A549 (cell line): ENCODE data around the gene LSM12. TPM values are rescaled to one million over a fixed set of nuclear protein-coding genes. Genes with fewer than 3 reads are reported as not detected.

Experiments
- ATAC-seq, 2 experiments: fragments of 200-7000 bp in 1 of 2; fragments of >200 bp in 1 of 2; cut with Nextera tagmentation in 1 of 2; cut with Tn5 transposase in 1 of 2; 3 replicates each; pipeline versions ENCODE4 v1.8.0 to v1.9.1; 2018 to 2020; ENCODE audit warnings: mild to moderate bottlenecking in 1 of 2, moderate library complexity in 1 of 2
- CTCF ChIA-PET: fragments of 300-600 bp; sonication (Branson Sonifier 250); formaldehyde crosslinking; extraction: SDS; loops from one replicate; lab custom pipeline; 2021; ENCODE audit warnings: antibody characterized with exemption, inconsistent platforms; lab: Yijun Ruan, JAX
- POLR2A ChIA-PET: fragments of 350-600 bp; formaldehyde crosslinking; extraction: SDS; loops from one replicate; lab custom pipeline; 2021; ENCODE audit warnings: antibody characterized with exemption, inconsistent platforms; lab: Yijun Ruan, JAX
- DNase-seq, 2 experiments: peaks; one replicate each; pipeline versions ENCODE4 v3.0.0 to v3.0.0-alpha.2; 2011 to 2016; ENCODE audit warnings: low read depth in 1 of 2, low spot score in 1 of 2
- FAIRE-seq: peaks from 2 replicates; lab custom pipeline; 2011; peaks lifted over from hg19 to GRCh38; lab: Jason Lieb, UNC
- H3K27ac ChIP-seq, 2 experiments: fragments of >200 bp; sonication (Bioruptor Twin); formaldehyde crosslinking; 3 replicates each; pipeline ENCODE4 v1.5.1; 2016 to 2017
- H3K4me1 ChIP-seq: fragments of >200 bp; sonication (Bioruptor Twin); formaldehyde crosslinking; 3 replicates; pipeline ENCODE4 v1.6.1; 2016
- H3K4me2 ChIP-seq: fragments of >200 bp; sonication (Bioruptor Twin); formaldehyde crosslinking; 3 replicates; pipeline ENCODE4 v1.6.1; 2016
- H3K4me3 ChIP-seq: fragments of >200 bp; sonication (Bioruptor Twin); formaldehyde crosslinking; 3 replicates; pipeline ENCODE4 v1.5.1; 2016
- H3K9me3 ChIP-seq: fragments of >200 bp; sonication (Bioruptor Twin); formaldehyde crosslinking; 3 replicates; pipeline ENCODE4 v1.6.1; 2016
- ATOH8 ChIP-seq: fragments of 250-450 bp; sonication (Bioruptor Pico); IDR thresholded peaks from 2 replicates; pipeline ENCODE4 v1.5.0; 2020; ENCODE audit warnings: low read depth, mild to moderate bottlenecking, moderate library complexity
- BCL3 ChIP-seq: fragments of >200 bp; sonication (Bioruptor Twin); formaldehyde crosslinking; IDR thresholded peaks from 3 replicates; pipeline ENCODE4 v1.6.1; 2016
- BHLHE40 ChIP-seq: IDR thresholded peaks from 2 replicates; pipeline ENCODE4 v1.6.1; 2012; ENCODE audit warnings: low read depth, low read length, inconsistent platforms
- CBX2 ChIP-seq: fragments of 200-600 bp; sonication (generic); IDR thresholded peaks from 2 replicates; pipeline ENCODE4 v1.6.1; 2016; ENCODE audit warnings: low read depth, mild to moderate bottlenecking, borderline replicate concordance
- CBX8 ChIP-seq: fragments of 200-600 bp; sonication (generic); IDR thresholded peaks from 2 replicates; pipeline ENCODE4 v1.6.1; 2016
- CEBPB ChIP-seq, 2 experiments: fragments of >200 bp in 1 of 2; sonication (Bioruptor Twin) in 1 of 2; formaldehyde crosslinking in 1 of 2; IDR thresholded peaks; 2 replicates each; pipeline ENCODE4 v1.6.1; 2012 to 2016
- CHD2 ChIP-seq: fragments of 150-350 bp; IDR thresholded peaks from 2 replicates; pipeline ENCODE4 v1.6.1; 2014; ENCODE audit warnings: low read length; ENCODE audit not compliant: partially characterized antibody
- EHMT2 ChIP-seq: fragments of 200-600 bp; sonication (generic); IDR thresholded peaks from 2 replicates; pipeline ENCODE4 v1.6.1; 2016; ENCODE audit warnings: antibody characterized with exemption, low read depth, mild to moderate bottlenecking, moderate library complexity
- ELK1 ChIP-seq: fragments of 150-350 bp; IDR thresholded peaks from 2 replicates; pipeline ENCODE4 v1.6.1; 2014; ENCODE audit warnings: low read depth, mild to moderate bottlenecking, low read length
- ESRRA ChIP-seq: fragments of 150-350 bp; IDR thresholded peaks from 2 replicates; pipeline ENCODE4 v1.6.1; 2014; ENCODE audit warnings: mild to moderate bottlenecking, low read length, borderline replicate concordance
- FOSL2 ChIP-seq, 2 experiments: fragments of 450-650 bp in 1 of 2; fragments of >200 bp in 1 of 2; sonication (Bioruptor Twin) in 1 of 2; formaldehyde crosslinking; IDR thresholded peaks; 2 replicates each; pipeline versions ENCODE4 v1.5.0 to v1.6.1; 2016 to 2020; ENCODE audit warnings: mild to moderate bottlenecking in 1 of 2, moderate library complexity in 1 of 2
- GATA3 ChIP-seq: IDR thresholded peaks from 2 replicates; pipeline ENCODE4 v1.6.1; 2012; ENCODE audit warnings: borderline replicate concordance
- HEYL ChIP-seq: fragments of 250-450 bp; sonication (Bioruptor Pico); IDR thresholded peaks from 2 replicates; pipeline ENCODE4 v1.8.0; 2021; ENCODE audit warnings: mild to moderate bottlenecking, moderate library complexity
- JUN ChIP-seq, 2 experiments: fragments of >200 bp; sonication (Bioruptor Twin); formaldehyde crosslinking; IDR thresholded peaks; 2 replicates in 1 of 2; 3 replicates in 1 of 2; pipeline ENCODE4 v1.6.1; 2016 to 2017
- KDM1A ChIP-seq: fragments of 200-600 bp; sonication (generic); IDR thresholded peaks from 2 replicates; pipeline ENCODE4 v1.6.1; 2016; ENCODE audit warnings: low read depth, mild to moderate bottlenecking
- MAFK ChIP-seq: fragments of 450-650 bp; IDR thresholded peaks from 2 replicates; pipeline ENCODE4 v1.6.1; 2014; ENCODE audit not compliant: partially characterized antibody
- MAZ ChIP-seq: fragments of 150-350 bp; IDR thresholded peaks from 2 replicates; pipeline ENCODE4 v1.6.1; 2014; ENCODE audit warnings: antibody characterized with exemption, low read depth, low read length, borderline replicate concordance
- NPAS2 ChIP-seq: fragments of 250-450 bp; sonication (Bioruptor Pico); IDR thresholded peaks from 2 replicates; pipeline ENCODE4 v1.8.0; 2022; ENCODE audit warnings: mild to moderate bottlenecking, moderate library complexity, borderline replicate concordance
- RAD21 ChIP-seq, 2 experiments: fragments of >200 bp in 1 of 2; sonication (Bioruptor Twin) in 1 of 2; formaldehyde crosslinking in 1 of 2; IDR thresholded peaks in 1 of 2; conservative IDR thresholded peaks in 1 of 2; 2 replicates in 1 of 2; 3 replicates in 1 of 2; pipeline ENCODE4 v1.6.1; 2012 to 2018; ENCODE audit warnings: inconsistent platforms in 1 of 2
- RARB ChIP-seq: fragments of 250-450 bp; sonication (Bioruptor Pico); IDR thresholded peaks from 2 replicates; pipeline ENCODE4 v1.8.0; 2021; ENCODE audit warnings: mild to moderate bottlenecking, moderate library complexity
- REST ChIP-seq: fragments of 200-600 bp; sonication (generic); IDR thresholded peaks from 2 replicates; pipeline ENCODE4 v1.6.1; 2016; ENCODE audit warnings: antibody characterized with exemption, mild to moderate bottlenecking, moderate library complexity
- RFX5 ChIP-seq: fragments of 450-650 bp; IDR thresholded peaks from 2 replicates; pipeline ENCODE4 v1.7.1; 2014; ENCODE audit warnings: antibody characterized with exemption, mild to moderate bottlenecking, moderate library complexity
- RNF2 ChIP-seq: fragments of 200-600 bp; sonication (generic); IDR thresholded peaks from 2 replicates; pipeline ENCODE4 v1.6.1; 2016; ENCODE audit warnings: low read depth, mild to moderate bottlenecking, antibody characterized with exemption, moderate library complexity, borderline replicate concordance
- ZSCAN20 ChIP-seq: fragments of 250-450 bp; sonication (Bioruptor Pico); IDR thresholded peaks from 2 replicates; pipeline ENCODE4 v1.8.0; 2022; ENCODE audit warnings: mild to moderate bottlenecking, moderate library complexity
- WGBS: methylation state at CpG from one replicate; pipeline ENCODE4 v1.1.6; 2017; ENCODE audit errors: missing lambda C conversion rate; 5-methylcytosine and 5-hydroxymethylcytosine counted together
- polyA plus RNA-seq, 4 experiments: library from polyadenylated mRNA; depleted of rRNA in 3 of 4; stranded (reverse); fragments of >200 nt; fragmentation: RNase III in 1 of 4; extraction: RNeasy Plus Mini Kit Qiagen cat#74134 plus additional on column Dnase treatment in 1 of 4; gene quantifications; 2 replicates in 3 of 4; 3 replicates in 1 of 4; pipeline ENCODE4 v1.2.3, GENCODE V29; 2011 to 2017

LSM12 gene
- polyA plus RNA-seq, 2 of the 4 experiments (the other 2 are of a cell fraction): 43.9 to 75.0 TPM

DNA sequence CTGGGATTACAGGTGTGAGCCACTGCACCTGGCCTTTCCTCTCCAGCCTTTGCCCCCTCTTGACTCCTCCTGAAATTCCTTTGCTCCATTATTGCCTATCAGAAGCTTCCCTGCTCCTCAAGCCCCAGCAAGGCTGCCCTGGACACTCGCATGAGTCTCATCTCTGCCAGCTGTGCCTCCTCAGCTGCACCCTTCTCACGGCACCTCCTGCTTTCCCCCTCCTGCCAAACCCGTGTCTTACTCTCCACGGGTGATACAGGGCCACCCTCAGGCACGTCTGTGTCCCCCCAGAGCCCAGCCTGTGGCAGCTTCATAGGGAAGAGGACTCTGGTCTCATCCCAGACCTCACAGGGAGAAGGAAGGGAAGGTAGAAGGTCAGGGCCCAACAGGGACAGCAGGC, 19.4 kb upstream of the LSM12 start:
- 69% methylated on average over 5 of the region's 5 CpGs for WGBS
- H3K4me3 ChIP-seq: no peak overlapping the region
- peak; percentile 5 to 11; a peak in 2 of 6 replicates for ATAC-seq
- TF ChIP-seq ATOH8 (no peak), BCL3 (no peak), REST (no peak), CEBPB (IDR thresholded peaks at IDR 0.05) (no peak), HEYL (CRISPR knock-in tag) (no peak), FOSL2 (IDR thresholded peaks at IDR 0.05) (no peak), FOSL2 (CRISPR knock-in tag; IDR thresholded peaks at IDR 0.05) (no peak), ZSCAN20 (CRISPR knock-in tag) (no peak), BHLHE40 (no peak), RARB (CRISPR knock-in tag) (no peak), GATA3 (no peak), ESRRA (no peak)
- TF ChIP-seq, all 56 proteins: peak for 0
- CTCF ChIA-PET: interaction anchor here (0.6 to 39.6 kb wide), 10 partner anchors 8 to 266 kb away, joined by 3 to 1202 read pairs (median 5); partner anchors contain the start of genes ASB16, G6PC3 and HDAC5
- H3K4me2 ChIP-seq: peak overlapping the region; percentile 72
- peak overlapping the region; percentile 84 to 89 for H3K27ac ChIP-seq
- no peak for DNase-seq
- peaks cover 32% of the 10 kb centered on the region for H3K4me1 ChIP-seq
- H3K9me3 ChIP-seq: no peaks in the 10 kb centered on the region
- POLR2A ChIA-PET: interaction anchor here (0.6 to 2.4 kb wide), 2 partner anchors 23 to 38 kb away, joined by 3 to 10 read pairs; partner anchors contain the start of gene HDAC5
- FAIRE-seq: no peak

DNA sequence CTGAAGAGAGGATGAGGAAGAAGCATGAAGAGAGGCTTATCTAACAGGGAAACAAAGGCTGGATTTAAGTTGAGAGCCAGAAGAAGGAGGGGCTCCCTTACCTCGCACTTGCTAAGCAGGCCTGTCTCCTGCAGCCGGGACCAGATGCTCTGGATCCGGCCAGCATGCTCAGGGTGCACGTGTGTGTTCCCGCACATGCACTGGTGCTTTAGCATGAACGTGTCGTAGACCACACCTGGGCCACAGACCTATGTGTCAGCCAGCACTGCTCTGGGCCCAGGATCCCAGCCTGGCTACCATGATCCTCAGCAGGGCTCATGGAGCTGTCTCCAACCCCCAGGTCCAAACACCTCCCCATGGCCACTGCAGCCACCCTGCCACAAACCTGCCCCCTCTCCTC, 18.4 kb upstream of the LSM12 start:
- Histone ChIP-seq H3K4me2 (no peak overlapping the region), H3K4me3 (no peak overlapping the region), H3K9me3 (no peaks in the 10 kb centered on the region), H3K4me1 (peaks cover 32% of the 10 kb centered on the region), H3K27ac (peak overlapping the region in 1 of 2 experiments; percentile 6; a peak in 2 of 6 replicates)
- TF ChIP-seq MAFK (no peak), ELK1 (no peak), NPAS2 (CRISPR knock-in tag) (no peak), RNF2 (no peak), CBX2 (no peak), KDM1A (no peak), ATOH8 (no peak), RAD21 (conservative IDR thresholded peaks at IDR 0.05 in 1 of 2, IDR thresholded peaks at IDR 0.05 in 1 of 2) (no peak), MAZ (no peak), JUN (IDR thresholded peaks at IDR 0.05) (no peak), CHD2 (no peak), FOSL2 (IDR thresholded peaks at IDR 0.05) (no peak), FOSL2 (CRISPR knock-in tag; IDR thresholded peaks at IDR 0.05) (no peak), CBX8 (no peak), ESRRA (no peak), RFX5 (no peak), EHMT2 (no peak), GATA3 (no peak)
- WGBS: 87% methylated on average over 7 of the region's 7 CpGs
- ChIA-PET POLR2A (interaction anchor here (0.6 to 1.8 kb wide), 3 partner anchors 18 to 961 kb away, joined by 3 to 4 read pairs (median 3); partner anchors contain the start of gene LSM12), CTCF (interaction anchor here (0.8 to 39.6 kb wide), 17 partner anchors 13 to 554 kb away, joined by 3 to 1202 read pairs (median 9); partner anchors contain the start of genes ASB16, G6PC3 and HDAC5)
- no peak for FAIRE-seq
- no peak for DNase-seq
- ATAC-seq: no peak
